HepG2 (cell line): ENCODE data around the gene BAHCC1. TPM values are rescaled to one million over a fixed set of nuclear protein-coding genes. Genes with fewer than 3 reads are reported as not detected.
A peak's percentile ranks its signal among the peaks of the same experiment; 100 is the strongest.

Source experiments
- ATAC-seq: fragments of 200-7000 bp; cut with Tn5 transposase; 3 replicates; pipeline ENCODE4 v1.9.1; 2020; ENCODE audit warnings: mild to moderate bottlenecking, moderate library complexity
- BruUV-seq: library from RNA; stranded (reverse); fragments of 400-500 nt; replicated peaks from 2 replicates; lab custom pipeline; 2021; lab: Mats Ljungman, UMichigan
- CTCF ChIA-PET: fragments of 300-600 bp; formaldehyde crosslinking; extraction: SDS; loops from one replicate; lab custom pipeline; 2021; ENCODE audit warnings: low total read pairs, inconsistent platforms, low intra/inter-chr PET ratio; lab: Yijun Ruan, JAX
- POLR2A ChIA-PET: fragments of 350-600 bp; sonication (Branson Sonifier 250); formaldehyde crosslinking; loops from one replicate; lab custom pipeline; 2020; ENCODE audit warnings: antibody characterized with exemption, inconsistent platforms; lab: Yijun Ruan, JAX
- DNase-seq: peaks from one replicate; pipeline ENCODE4 v3.0.0-alpha.2; 2015; ENCODE audit warnings: low spot score
- FAIRE-seq: peaks from 3 replicates; lab custom pipeline; 2011; peaks lifted over from hg19 to GRCh38; lab: Jason Lieb, UNC
- H2AFZ ChIP-seq: one replicate; pipeline ENCODE4 v1.6.1; 2011; ENCODE audit warnings: low read length, inconsistent platforms
- H3K27ac ChIP-seq: fragments of 300-600 bp; 3 replicates; pipeline ENCODE4 v1.8.0; 2011; ENCODE audit warnings: mixed run types, mild to moderate bottlenecking, mixed read lengths, low read length, inconsistent platforms; ENCODE audit not compliant: insufficient read depth; ENCODE audit errors: extremely low read length
- H3K27me3 ChIP-seq, 2 experiments: fragments of 200-600 bp in 1 of 2; 2 replicates in 1 of 2; 3 replicates in 1 of 2; pipeline versions ENCODE4 v1.6.0 to v1.8.0; 2011; ENCODE audit warnings: low read length in 2 of 2, mild to moderate bottlenecking in 2 of 2, moderate library complexity in 2 of 2, inconsistent platforms in 1 of 2; ENCODE audit not compliant: insufficient read depth in 2 of 2, control insufficient read depth in 1 of 2
- H3K36me3 ChIP-seq, 2 experiments: fragments of 200-600 bp in 1 of 2; replicated peaks in 1 of 2; 2 replicates in 1 of 2; 3 replicates in 1 of 2; pipeline versions ENCODE4 v1.5.1 to v1.8.0; 2011; ENCODE audit warnings: low read length in 2 of 2, inconsistent platforms in 1 of 2; ENCODE audit not compliant: insufficient read depth in 2 of 2, control insufficient read depth in 1 of 2
- H3K4me1 ChIP-seq: 2 replicates; pipeline ENCODE4 v1.5.1; 2012; ENCODE audit warnings: low read length, inconsistent platforms; ENCODE audit not compliant: insufficient read depth
- H3K4me2 ChIP-seq: 2 replicates; pipeline ENCODE4 v1.6.0; 2011; ENCODE audit warnings: low read depth, low read length, inconsistent platforms
- H3K4me3 ChIP-seq, 3 experiments: fragments of 200-600 bp in 1 of 3; sonication (generic), shearing (Covaris generic) in 1 of 3; replicated peaks in 1 of 3; 2 replicates each; pipeline ENCODE4 v1.5.1; 2011 to 2016; ENCODE audit warnings: low read length in 3 of 3, inconsistent platforms in 2 of 3, low read depth in 2 of 3, mild to moderate bottlenecking in 2 of 3, control low read depth in 1 of 3, mixed read lengths in 1 of 3; ENCODE audit not compliant: insufficient read depth in 1 of 3
- H3K79me2 ChIP-seq: one replicate; pipeline ENCODE4 v1.6.1; 2011; ENCODE audit warnings: low read length, inconsistent platforms; ENCODE audit not compliant: insufficient read depth
- H3K9ac ChIP-seq: 2 replicates; pipeline ENCODE4 v1.6.0; 2011; ENCODE audit warnings: mild to moderate bottlenecking, low read depth, low read length, inconsistent platforms; ENCODE audit not compliant: insufficient read depth
- H3K9me3 ChIP-seq: 2 replicates; pipeline ENCODE4 v1.5.1; 2012; ENCODE audit warnings: mild to moderate bottlenecking, low read length
- H4K20me1 ChIP-seq: 2 replicates; pipeline ENCODE4 v1.6.0; 2011; ENCODE audit warnings: inconsistent platforms, mild to moderate bottlenecking, low read length, moderate library complexity; ENCODE audit not compliant: insufficient read depth
- FOSL2 ChIP-seq: sonication (generic); formaldehyde crosslinking; IDR thresholded peaks from 2 replicates; pipeline ENCODE4 v1.4.0; 2020; ENCODE audit warnings: missing genetic modification reagents
- HNF4A ChIP-seq: sonication (generic); formaldehyde crosslinking; IDR thresholded peaks from 2 replicates; pipeline ENCODE4 v1.4.0; 2020; ENCODE audit warnings: missing genetic modification reagents
- TBL1XR1 ChIP-seq: fragments of 150-350 bp; IDR thresholded peaks from 2 replicates; pipeline ENCODE4 v1.6.1; 2014; ENCODE audit warnings: borderline replicate concordance, low read length; ENCODE audit not compliant: partially characterized antibody
- TCF7L2 ChIP-seq: IDR thresholded peaks from 2 replicates; pipeline ENCODE4 v1.6.1; 2011; ENCODE audit warnings: mild to moderate bottlenecking, low read depth, low read length, moderate library complexity
- TRAFD1 ChIP-seq: sonication (generic); formaldehyde crosslinking; IDR thresholded peaks from 2 replicates; pipeline ENCODE4 v1.5.1; 2020; ENCODE audit warnings: missing genetic modification reagents, mild to moderate bottlenecking, borderline replicate concordance
- ZNF709 ChIP-seq: sonication (generic); formaldehyde crosslinking; IDR thresholded peaks from 2 replicates; pipeline ENCODE4 v1.5.0; 2020; ENCODE audit warnings: mild to moderate bottlenecking, missing genetic modification reagents
- WGBS: methylation state at CpG from one replicate; pipeline ENCODE4 v1.1.6; 2017; ENCODE audit warnings: low lambda C conversion rate; 5-methylcytosine and 5-hydroxymethylcytosine counted together
- in situ Hi-C: cut with HindIII; loops from 2 replicates; pipeline ENCODE4 v1.10.0; 2017; ENCODE audit warnings: low pct_unique_long_range_greater_than_20kb; ENCODE audit not compliant: extremely low pct_ligation_motif_present
- intact Hi-C: fragments of 100-400 bp; cut with micrococcal nuclease; formaldehyde crosslinking; loops from one replicate; pipeline ENCODE4 v1.10.0; 2022; ENCODE audit not compliant: unreplicated experiment
- polyA plus RNA-seq, 8 experiments: library from polyadenylated mRNA; depleted of rRNA in 3 of 8; stranded (reverse) in 7 of 8; unstranded in 1 of 8; fragments of >200 nt; fragmentation: Illumina TruSeq in 4 of 8; extraction: Trizol in 4 of 8; gene quantifications; 2 replicates each; pipeline versions ENCODE4 v1.2.1 to v1.2.3, GENCODE V29; 2011 to 2016; ENCODE audit warnings: low read depth in 4 of 8, missing spikeins in 1 of 8, mixed read lengths in 1 of 8; ENCODE audit not compliant: insufficient read depth in 1 of 8
- total RNA-seq, 5 experiments: library from RNA; depleted of rRNA; stranded (reverse); fragments of >200 nt; fragmentation: Illumina TruSeq; extraction: Trizol; gene quantifications; 2 replicates each; pipeline ENCODE4 v1.2.3, GENCODE V29; 2016; ENCODE audit warnings: low read depth in 1 of 5
- TF ChIP-seq, protein P1 (sequence below): sonication (generic); formaldehyde crosslinking; IDR thresholded peaks from 2 replicates; pipeline ENCODE4 v1.5.1; 2020; ENCODE audit warnings: missing genetic modification reagents, mild to moderate bottlenecking, borderline replicate concordance
- TF ChIP-seq, protein P2 (sequence below): sonication (generic); formaldehyde crosslinking; IDR thresholded peaks from 2 replicates; pipeline ENCODE4 v1.4.0; 2020; ENCODE audit warnings: mild to moderate bottlenecking, missing genetic modification reagents

The BAHCC1 gene
- total and polyA plus RNA-seq, 2 of the 13 experiments (the other 11 are each of a cell fraction or from before 2014, with no cell fraction given): 1.4 to 1.7 TPM

DNA sequence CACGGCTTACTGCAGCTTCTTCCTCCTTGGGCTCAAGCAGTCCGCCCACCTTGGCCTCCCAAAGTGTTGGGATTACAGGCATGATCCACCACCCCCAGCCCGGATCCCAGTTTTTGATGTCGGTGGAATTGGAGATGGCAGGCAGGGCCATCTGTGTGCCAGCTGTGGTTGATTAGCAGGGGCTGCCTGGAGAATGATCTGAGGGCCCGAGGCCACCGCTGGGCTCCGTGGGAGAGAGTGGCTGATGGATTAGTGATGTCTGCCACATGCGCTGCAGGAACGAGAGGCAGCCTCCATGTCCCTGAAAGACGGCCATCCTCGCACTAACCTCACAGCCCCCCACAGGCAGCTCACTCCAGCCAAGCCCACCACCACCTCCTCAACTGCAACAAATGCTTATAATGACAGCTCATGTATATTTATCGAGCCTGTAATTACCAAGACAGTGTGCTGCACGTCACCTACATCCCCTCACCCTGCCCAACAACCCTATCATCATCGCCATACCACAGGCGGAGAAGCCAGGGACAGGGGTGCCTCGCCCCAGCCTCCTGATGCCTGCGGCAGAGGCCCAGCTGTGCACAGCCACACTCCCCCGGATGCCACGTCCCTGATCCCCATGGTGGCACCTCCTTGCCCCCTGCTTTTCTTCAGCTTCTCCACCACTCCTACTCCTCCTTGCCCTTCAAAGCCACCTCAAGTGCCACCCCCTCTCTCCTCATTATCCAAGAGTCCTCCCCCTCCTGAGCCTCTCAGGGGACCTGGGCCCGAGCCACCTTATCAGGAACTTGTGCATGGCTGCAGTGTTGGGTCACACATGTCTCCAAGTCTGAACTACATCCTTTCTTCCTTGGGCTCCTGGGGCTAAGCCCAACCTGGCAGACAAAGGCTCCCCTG is 84.2 kb downstream of the BAHCC1 start:
- WGBS: 58% methylated on average over 20 of the region's 20 CpGs

DNA sequence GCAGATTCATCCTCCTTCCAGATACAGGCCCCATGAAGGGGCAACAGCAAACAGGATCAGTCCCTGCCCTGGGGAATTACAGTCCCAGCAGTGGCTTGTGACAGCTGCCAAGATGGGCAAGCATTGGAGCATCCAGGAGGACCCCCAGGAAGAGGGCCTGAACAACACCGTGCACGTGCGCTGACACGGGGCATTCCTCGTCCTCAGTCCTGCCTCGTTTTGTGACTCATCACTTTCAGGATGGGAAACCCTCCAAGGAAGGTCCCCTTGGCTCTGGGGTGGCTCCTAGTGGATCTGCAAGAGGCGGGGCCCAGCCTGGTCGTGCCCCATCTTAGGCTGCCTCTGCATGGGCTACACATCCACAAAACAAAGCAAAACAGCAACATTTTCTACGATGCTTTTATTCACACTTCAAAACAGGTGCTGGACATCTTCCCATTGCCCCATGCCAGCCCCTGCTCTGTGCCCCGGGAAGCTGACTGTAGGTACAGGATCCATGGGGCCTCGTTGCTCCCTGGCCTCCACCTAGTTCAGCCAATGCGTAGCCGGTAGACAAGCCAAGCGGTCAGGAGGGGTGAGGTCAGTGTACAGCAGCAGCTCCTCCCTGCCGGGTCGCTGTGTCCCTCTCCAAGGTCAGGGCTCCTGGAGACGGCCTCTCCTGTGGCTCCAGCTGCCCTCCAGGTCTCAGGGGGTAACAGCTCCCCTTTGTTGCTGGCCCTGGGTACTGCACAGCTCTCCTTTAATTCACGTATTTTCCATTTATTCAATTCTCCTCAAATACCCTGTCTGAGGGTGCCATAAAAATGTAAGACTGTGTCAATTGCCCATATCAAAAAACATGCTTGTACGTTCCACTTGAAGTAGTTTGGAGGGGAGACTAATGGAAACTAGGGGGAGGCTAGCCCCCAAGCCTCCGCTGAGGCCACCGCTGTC is 85.1 kb downstream of the BAHCC1 start:
- peaks cover 39% of the 10 kb centered on the region for H3K4me1 ChIP-seq
- ATAC-seq: no peak
- peak overlapping the region; percentile 5; the same call in 1 of the 2 replicates for H3K4me2 ChIP-seq
- H3K27ac ChIP-seq: no peak overlapping the region
- no peaks in the 10 kb centered on the region for H4K20me1 ChIP-seq
- DNase-seq: no peak
- WGBS: 21% methylated on average over 21 of the region's 21 CpGs
- no peak overlapping the region for H3K9ac ChIP-seq
- H3K36me3 ChIP-seq: no peaks in the 10 kb centered on the region
- H3K4me3 ChIP-seq: no peak overlapping the region
- in situ Hi-C loops (loop anchor here (5.0 kb wide), 2 partner anchors 178 to 223 kb away; no protein-coding TSS in a partner anchor), intact Hi-C loops (loop anchor here (2.0 to 5.0 kb wide), 3 partner anchors 40 to 183 kb away; partner anchors contain the start of gene SLC38A10)
- FAIRE-seq: no peak
- H3K27me3 ChIP-seq: peaks cover 12 to 72% of the 10 kb centered on the region in 2 experiments; a peak in 4 of 5 replicates
- no peak overlapping the region for H2AFZ ChIP-seq
- BruUV-seq: no TSS peak
- no peaks in the 10 kb centered on the region for H3K9me3 ChIP-seq
- no peaks in the 10 kb centered on the region for H3K79me2 ChIP-seq
- CTCF ChIA-PET: no interaction called here
- POLR2A ChIA-PET: no interaction called here
- TF ChIP-seq, protein P1, sequence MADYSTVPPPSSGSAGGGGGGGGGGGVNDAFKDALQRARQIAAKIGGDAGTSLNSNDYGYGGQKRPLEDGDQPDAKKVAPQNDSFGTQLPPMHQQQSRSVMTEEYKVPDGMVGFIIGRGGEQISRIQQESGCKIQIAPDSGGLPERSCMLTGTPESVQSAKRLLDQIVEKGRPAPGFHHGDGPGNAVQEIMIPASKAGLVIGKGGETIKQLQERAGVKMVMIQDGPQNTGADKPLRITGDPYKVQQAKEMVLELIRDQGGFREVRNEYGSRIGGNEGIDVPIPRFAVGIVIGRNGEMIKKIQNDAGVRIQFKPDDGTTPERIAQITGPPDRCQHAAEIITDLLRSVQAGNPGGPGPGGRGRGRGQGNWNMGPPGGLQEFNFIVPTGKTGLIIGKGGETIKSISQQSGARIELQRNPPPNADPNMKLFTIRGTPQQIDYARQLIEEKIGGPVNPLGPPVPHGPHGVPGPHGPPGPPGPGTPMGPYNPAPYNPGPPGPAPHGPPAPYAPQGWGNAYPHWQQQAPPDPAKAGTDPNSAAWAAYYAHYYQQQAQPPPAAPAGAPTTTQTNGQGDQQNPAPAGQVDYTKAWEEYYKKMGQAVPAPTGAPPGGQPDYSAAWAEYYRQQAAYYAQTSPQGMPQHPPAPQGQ (CRISPR knock-in tag): no peak
- no peak for TF ChIP-seq TBL1XR1
- TF ChIP-seq FOSL2: peak; percentile 43
- no peak for TF ChIP-seq TRAFD1 (CRISPR knock-in tag)
- no peak for TF ChIP-seq HNF4A (CRISPR knock-in tag)
- 0 out of 2 replicates have a peak, but pooled peaks have one; percentile 43 for TF ChIP-seq ZNF709 (CRISPR knock-in tag)

More for the DNA sequence above, 84.2 kb downstream of the BAHCC1 start:
- DNase-seq (no peak), ATAC-seq (no peak)
- intact Hi-C loops: loop anchor here (2.0 to 5.0 kb wide), 3 partner anchors 39 to 182 kb away; partner anchors contain the start of gene SLC38A10
- no TSS peak for BruUV-seq
- Histone ChIP-seq H2AFZ (no peak overlapping the region), H3K36me3 (no peaks in the 10 kb centered on the region), H3K27me3 (peaks cover 19 to 82% of the 10 kb centered on the region in 2 experiments; a peak in 4 of 5 replicates), H3K4me3 (no peak overlapping the region), H3K4me1 (peaks cover 31% of the 10 kb centered on the region), H4K20me1 (no peaks in the 10 kb centered on the region)
- CTCF ChIA-PET: no interaction called here
- TF ChIP-seq, protein P2, sequence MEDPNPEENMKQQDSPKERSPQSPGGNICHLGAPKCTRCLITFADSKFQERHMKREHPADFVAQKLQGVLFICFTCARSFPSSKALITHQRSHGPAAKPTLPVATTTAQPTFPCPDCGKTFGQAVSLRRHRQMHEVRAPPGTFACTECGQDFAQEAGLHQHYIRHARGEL (CRISPR knock-in tag): 0 out of 2 replicates have a peak, but pooled peaks have one; percentile 23
- TF ChIP-seq TCF7L2: no peak
- TF ChIP-seq, all 625 proteins: peak for 1
- POLR2A ChIA-PET: no interaction called here
- H3K9me3 ChIP-seq: no peaks in the 10 kb centered on the region
- H3K27ac ChIP-seq: no peak overlapping the region
- no peak overlapping the region for H3K4me2 ChIP-seq
- no peak for FAIRE-seq
- in situ Hi-C loops: loop anchor here (5.0 kb wide), 2 partner anchors 177 to 222 kb away; no protein-coding TSS in a partner anchor
- no peaks in the 10 kb centered on the region for H3K79me2 ChIP-seq
- H3K9ac ChIP-seq: no peak overlapping the region
